ENCODE results near the gene FTO. TPM values are rescaled to one million over a fixed set of nuclear protein-coding genes. Genes with fewer than 3 reads are reported as not detected.

FTO gene
- total and polyA plus RNA-seq, 2 of the 8 experiments (the other 6 are each of a cell fraction or from before 2014, with no cell fraction given): 34.5 to 59.8 TPM

GRCh38 chr16:53666786-53667415, 37.1 kb upstream of the FTO start:
- Histone ChIP-seq H3K36me3 (ENCODE audit: control insufficient read depth in 2 of 4, insufficient read depth in 4 of 4, low read length in 3 of 4) (no peaks in the 10 kb centered on the region), H3K23me2 (ENCODE audit: low read depth, low read length) (no peaks in the 10 kb centered on the region), H4K91ac (replicated peaks; ENCODE audit: insufficient read length, low read length) (no peak overlapping the region), H3K79me2 (ENCODE audit: control insufficient read depth in 1 of 2, insufficient read depth in 2 of 2, low read length in 2 of 2) (no peaks in the 10 kb centered on the region), H3K4ac (replicated peaks; ENCODE audit: insufficient read length, low read depth, low read length) (no peak overlapping the region), H3K23ac (ENCODE audit: insufficient read length) (no peak overlapping the region), H4K5ac (ENCODE audit: insufficient read length, low read depth, low read length) (no peak overlapping the region), H3K9ac (replicated peaks in 1 of 4; ENCODE audit: extremely low read depth in 1 of 4, low read depth in 3 of 4, low read length in 3 of 4) (no peak overlapping the region), H3K79me1 (ENCODE audit: low read depth, low read length) (no peaks in the 10 kb centered on the region), H3K14ac (ENCODE audit: insufficient read length) (no peak overlapping the region), H2BK5ac (ENCODE audit: low read depth, low read length) (no peak overlapping the region), H3K56ac (replicated peaks; ENCODE audit: insufficient read length, low read depth, low read length) (no peak overlapping the region), H2BK15ac (ENCODE audit: low read length) (no peak overlapping the region), H3K4me3 (ENCODE audit: extremely low read depth in 1 of 4, insufficient read depth in 2 of 4, low read depth in 3 of 4, low read length in 4 of 4) (no peak overlapping the region), H4K8ac (ENCODE audit: extremely low read depth, insufficient read depth, low read length) (no peak overlapping the region), H2BK20ac (ENCODE audit: low read length) (no peak overlapping the region), H3K18ac (ENCODE audit: extremely low read depth, low read length) (no peak overlapping the region), H3K4me1 (replicated peaks in 1 of 4; ENCODE audit: control insufficient read depth in 3 of 4, insufficient read depth in 4 of 4, low read length in 3 of 4) (no peaks in the 10 kb centered on the region; a peak in 1 of 7 replicates), H2BK120ac (replicated peaks; ENCODE audit: low read depth, low read length) (no peak overlapping the region), H3K9me3 (ENCODE audit: insufficient read depth in 2 of 2, low read depth in 1 of 2, low read length in 1 of 2) (no peaks in the 10 kb centered on the region), H4K20me1 (replicated peaks in 1 of 2; ENCODE audit: control insufficient read depth in 1 of 2, insufficient read depth in 2 of 2, low read length in 2 of 2) (no peaks in the 10 kb centered on the region), H3K27ac (ENCODE audit: low read depth, low read length) (no peak overlapping the region), H3K27me3 (replicated peaks in 1 of 4; ENCODE audit: control insufficient read depth in 3 of 4, extremely low read depth in 1 of 4, insufficient read depth in 3 of 4, low read length in 3 of 4) (no peaks in the 10 kb centered on the region), H2AFZ (ENCODE audit: low read length) (no peak overlapping the region), H2BK12ac (ENCODE audit: low read depth, low read length) (no peak overlapping the region), H2AK5ac (ENCODE audit: low read depth, low read length) (no peak overlapping the region), H3K4me2 (ENCODE audit: insufficient read depth in 1 of 2, low read depth in 2 of 2, low read length in 2 of 2) (no peak overlapping the region)
- WGBS, 2 experiments (ENCODE audit: extremely low coverage in 1 of 2, insufficient coverage in 1 of 2, insufficient read length in 1 of 2, insufficient replicate concordance in 2 of 2, low coverage in 1 of 2, low lambda C conversion rate in 2 of 2, missing lambda C conversion rate in 1 of 2): 91% methylated on average over 3 of the region's 3 CpGs; no CpG with 5 or more reads in 1 of the 2 experiments
- ChIA-PET CTCF (ENCODE audit: partially characterized antibody) (no interaction called here), POLR2A (ENCODE audit: partially characterized antibody) (no interaction called here)
- DNase-seq (ENCODE audit: low read depth in 1 of 2, low spot score in 2 of 2) (no peak), FAIRE-seq (no peak)
- no peak for TF ChIP-seq TCF12 (IDR thresholded peaks at IDR 0.05; ENCODE audit: low read depth, low read length)
- TF ChIP-seq CEBPB (IDR thresholded peaks at IDR 0.05; ENCODE audit: low read depth, low read length): no peak
- no peak for TF ChIP-seq ATF3 (IDR thresholded peaks at IDR 0.05; ENCODE audit: insufficient read depth, low read depth, low read length)
- TF ChIP-seq SRF (IDR thresholded peaks at IDR 0.05; ENCODE audit: low read depth, low read length): no peak
- TF ChIP-seq CBX8 (IDR thresholded peaks at IDR 0.05; ENCODE audit: borderline replicate concordance, low read depth, low read length): no peak
- no peak for TF ChIP-seq RXRA (IDR thresholded peaks at IDR 0.05; ENCODE audit: insufficient read depth, low read depth, low read length)
- no peak for TF ChIP-seq RFX5 (IDR thresholded peaks at IDR 0.05; ENCODE audit: borderline replicate concordance, low read depth, low read length)
- TF ChIP-seq RAD21 (IDR thresholded peaks at IDR 0.05 in 1 of 2, conservative IDR thresholded peaks at IDR 0.05 in 1 of 2; ENCODE audit: low read depth in 2 of 2, low read length in 2 of 2): no peak
- no peak for TF ChIP-seq GTF2F1 (IDR thresholded peaks at IDR 0.05; ENCODE audit: borderline replicate concordance, low read depth, low read length)
- no peak for TF ChIP-seq USF2 (IDR thresholded peaks at IDR 0.05; ENCODE audit: low read length)

All from H1 (cell line).